Neural progenitor cell (in vitro differentiated cells): ENCODE measurements around the gene RHBG.

Source experiments
- CTCF ChIP-seq: fragments of 200-600 bp; sonication (generic); IDR thresholded peaks from 2 replicates; pipeline ENCODE4 v1.5.1; 2017; ENCODE audit warnings: antibody characterized with exemption, mild to moderate bottlenecking
- EZH2 ChIP-seq: fragments of 200-600 bp; sonication (generic); IDR thresholded peaks from 2 replicates; pipeline ENCODE4 v1.6.1; 2017; ENCODE audit warnings: antibody characterized with exemption, mild to moderate bottlenecking, moderate library complexity

- TF ChIP-seq CTCF (no peak), EZH2 (peak; percentile 10)
Measured at GRCh38 chr1:156421939-156422601, 53.1 kb downstream of the RHBG start.
